CD4-positive, alpha-beta memory T cell (primary cell): ENCODE results near the gene F11R. TPM values are rescaled to one million over a fixed set of nuclear protein-coding genes. Genes with fewer than 3 reads are reported as not detected.
"Not testable (repeated sequence)": the region's sequence is repeated elsewhere in the genome, so short reads cannot be mapped to it uniquely, and the experiment has no call there.

Source experiments
- CTCF ChIA-PET: fragments of 350-600 bp; sonication (Branson Sonifier 250); formaldehyde crosslinking; loops from one replicate; lab custom pipeline; 2021; ENCODE audit warnings: inconsistent platforms; ENCODE audit not compliant: partially characterized antibody; lab: Charles Lee
- POLR2A ChIA-PET: fragments of 350-600 bp; sonication (Branson Sonifier 250); formaldehyde crosslinking; loops from one replicate; lab custom pipeline; 2021; ENCODE audit not compliant: partially characterized antibody; lab: Charles Lee
- DNase-seq, 5 donors: peaks; one replicate each; pipeline versions ENCODE4 v3.0.0 to v3.0.0-alpha.2; 2020 to 2022; ENCODE audit warnings: mixed read lengths in 1 of 5
- H3K27ac ChIP-seq: one replicate; pipeline ENCODE4 v1.7.0; 2013; ENCODE audit warnings: low read depth, low read length
- H3K27me3 ChIP-seq: 2 replicates; pipeline ENCODE4 v1.7.0; 2013; ENCODE audit warnings: mild to moderate bottlenecking, low read length, moderate library complexity; ENCODE audit not compliant: insufficient read depth
- H3K36me3 ChIP-seq: 2 replicates; pipeline ENCODE4 v1.7.0; 2013; ENCODE audit warnings: mild to moderate bottlenecking, low read length, moderate library complexity; ENCODE audit not compliant: insufficient read depth
- H3K4me1 ChIP-seq: 2 replicates; pipeline ENCODE4 v1.7.0; 2013; ENCODE audit warnings: mild to moderate bottlenecking, low read length, moderate library complexity; ENCODE audit not compliant: insufficient read depth
- H3K4me3 ChIP-seq, 2 donors: one replicate each; pipeline ENCODE4 v1.7.0; 2013; ENCODE audit warnings: low read length in 2 of 2, mild to moderate bottlenecking in 1 of 2
- H3K9me3 ChIP-seq, 2 donors: one replicate each; pipeline ENCODE4 v1.7.0; 2013; ENCODE audit warnings: low read length in 2 of 2, control low read depth in 1 of 2; ENCODE audit not compliant: control insufficient read depth in 1 of 2
- H3K27ac Mint-ChIP-seq, 7 donors: one replicate each; pipeline ENCODE4 v1.8.0; 2020 to 2021; ENCODE audit warnings: mixed read lengths in 7 of 7, mild to moderate bottlenecking in 6 of 7, inconsistent platforms in 3 of 7, moderate library complexity in 3 of 7
- H3K27me3 Mint-ChIP-seq, 2 donors: one replicate each; pipeline ENCODE4 v1.8.0; 2020 to 2021; ENCODE audit warnings: mixed read lengths in 2 of 2
- H3K36me3 Mint-ChIP-seq, 2 donors: one replicate each; pipeline ENCODE4 v1.8.0; 2020 to 2021; ENCODE audit warnings: mixed read lengths in 2 of 2, inconsistent platforms in 1 of 2, mild to moderate bottlenecking in 1 of 2
- H3K4me1 Mint-ChIP-seq, 4 donors: one replicate each; pipeline ENCODE4 v1.8.0; 2020 to 2021; ENCODE audit warnings: mixed read lengths in 4 of 4, mild to moderate bottlenecking in 1 of 4
- H3K4me3 Mint-ChIP-seq, 8 donors: one replicate each; pipeline ENCODE4 v1.8.0; 2020 to 2021; ENCODE audit warnings: mixed read lengths in 8 of 8, mild to moderate bottlenecking in 7 of 8, moderate library complexity in 6 of 8, inconsistent platforms in 3 of 8
- H3K9me3 Mint-ChIP-seq, 8 donors: one replicate each; pipeline ENCODE4 v1.8.0; 2020 to 2021; ENCODE audit warnings: mixed read lengths in 8 of 8, mild to moderate bottlenecking in 5 of 8, inconsistent platforms in 3 of 8, moderate library complexity in 1 of 8
- intact Hi-C: fragments of 100-400 bp; cut with micrococcal nuclease; formaldehyde crosslinking; loops from one replicate; pipeline ENCODE4 v1.15.1; 2023
- polyA plus RNA-seq, 2 donors: library from polyadenylated mRNA; unstranded; fragments of 300-500 nt; fragmentation: Illumina TruSeq; gene quantifications; one replicate each; pipeline ENCODE4 v1.2.3, GENCODE V29; 2021
- total RNA-seq, 2 experiments: library from RNA; stranded (reverse); gene quantifications; one replicate each; pipeline ENCODE4 v1.2.3, GENCODE V29; 2021

F11R gene
- total and polyA plus RNA-seq, 4 experiments from 2014 or later: 15.9 to 33.2 (median 23.2) TPM

GRCh38 chr1:160953030-160953429 lies 67.9 kb downstream of the F11R start:
- Histone ChIP-seq H3K27ac (no peak overlapping the region), H3K9me3 (no peaks in the 10 kb centered on the region), H3K4me1 (no peaks in the 10 kb centered on the region), H3K27me3 (no peaks in the 10 kb centered on the region), H3K36me3 (no peaks in the 10 kb centered on the region), H3K4me3 (no peak overlapping the region)
- Mint-ChIP-seq H3K27me3 (peaks cover 0 to 2% of the 10 kb centered on the region in 2 donors), H3K4me3 (no peak overlapping the region), H3K4me1 (peaks cover 6 to 13% (median 7%) of the 10 kb centered on the region in 4 donors), H3K9me3 (peaks cover 0 to 2% (median 0%) of the 10 kb centered on the region in 8 donors), H3K36me3 (no peaks in the 10 kb centered on the region), H3K27ac (no peak overlapping the region)
- intact Hi-C loops: loop anchor here (5.0 kb wide), 1 partner anchor 76 kb away; no protein-coding TSS in a partner anchor
- ChIA-PET POLR2A (interaction anchor here (2.7 to 3.2 kb wide), 2 partner anchors 116 to 119 kb away, joined by 11 to 27 read pairs; no protein-coding TSS in a partner anchor), CTCF (interaction anchor here (0.7 to 7.0 kb wide), 17 partner anchors 9 to 279 kb away, joined by 3 to 369 read pairs (median 11); no protein-coding TSS in a partner anchor)
- DNase-seq: no peak

GRCh38 chr1:160952129-160952510 lies 68.8 kb downstream of the F11R start:
- Mint-ChIP-seq H3K27me3 (no peaks in the 10 kb centered on the region), H3K9me3 (peaks cover 0 to 2% (median 0%) of the 10 kb centered on the region in 8 donors), H3K36me3 (no peaks in the 10 kb centered on the region), H3K4me1 (peaks cover 6 to 13% (median 7%) of the 10 kb centered on the region in 4 donors), H3K27ac (no peak overlapping the region), H3K4me3 (no peak overlapping the region)
- H3K36me3 ChIP-seq: no peaks in the 10 kb centered on the region
- CTCF ChIA-PET: interaction anchor here (0.8 to 7.0 kb wide), 42 partner anchors 8 to 278 kb away, joined by 3 to 369 read pairs (median 6); no protein-coding TSS in a partner anchor
- H3K4me1 ChIP-seq: no peaks in the 10 kb centered on the region
- H3K4me3 ChIP-seq: no peak overlapping the region
- no peaks in the 10 kb centered on the region for H3K27me3 ChIP-seq
- H3K27ac ChIP-seq: no peak overlapping the region
- intact Hi-C loops: loop anchor here (5.0 kb wide), 1 partner anchor 75 kb away; no protein-coding TSS in a partner anchor
- POLR2A ChIA-PET: interaction anchor here (0.7 to 3.2 kb wide), 6 partner anchors 38 to 184 kb away, joined by 3 to 27 read pairs (median 7); no protein-coding TSS in a partner anchor
- H3K9me3 ChIP-seq: no peaks in the 10 kb centered on the region
- no peak for DNase-seq

- peak; percentile 52 to 70 (median 65) for DNase-seq
- H3K9me3 ChIP-seq: no peaks in the 10 kb centered on the region
- H3K4me3 Mint-ChIP-seq: no peak overlapping the region
- peaks cover 0 to 2% (median 0%) of the 10 kb centered on the region in 8 donors for H3K9me3 Mint-ChIP-seq
- no peaks in the 10 kb centered on the region for H3K36me3 ChIP-seq
- H3K4me3 ChIP-seq: no peak overlapping the region
- H3K27me3 Mint-ChIP-seq: no peaks in the 10 kb centered on the region
- no peak overlapping the region for H3K27ac Mint-ChIP-seq
- H3K4me1 ChIP-seq: no peaks in the 10 kb centered on the region
- peaks cover 6 to 13% (median 7%) of the 10 kb centered on the region in 4 donors for H3K4me1 Mint-ChIP-seq
- POLR2A ChIA-PET: interaction anchor here (0.7 to 3.2 kb wide), 6 partner anchors 39 to 184 kb away, joined by 3 to 27 read pairs (median 3); no protein-coding TSS in a partner anchor
- H3K27ac ChIP-seq: no peak overlapping the region
- CTCF ChIA-PET: interaction anchor here (0.8 to 7.0 kb wide), 43 partner anchors 8 to 278 kb away, joined by 3 to 369 read pairs (median 6); no protein-coding TSS in a partner anchor
- no peaks in the 10 kb centered on the region for H3K36me3 Mint-ChIP-seq
- H3K27me3 ChIP-seq: no peaks in the 10 kb centered on the region
- intact Hi-C loops: loop anchor here (1.0 to 5.0 kb wide), 6 partner anchors 74 to 270 kb away; no protein-coding TSS in a partner anchor
Measured at GRCh38 chr1:160951443-160952128, 69.4 kb downstream of the F11R start.

- H3K4me3 Mint-ChIP-seq: no peak overlapping the region
- Histone ChIP-seq H3K4me3 (no peak overlapping the region), H3K27me3 (no peaks in the 10 kb centered on the region), H3K27ac (no peak overlapping the region), H3K36me3 (no peaks in the 10 kb centered on the region), H3K9me3 (no peaks in the 10 kb centered on the region), H3K4me1 (no peaks in the 10 kb centered on the region)
- ChIA-PET CTCF (interaction anchor here (1.3 to 7.0 kb wide), 22 partner anchors 11 to 270 kb away, joined by 3 to 369 read pairs (median 8); no protein-coding TSS in a partner anchor), POLR2A (interaction anchor here (1.2 to 3.2 kb wide), 3 partner anchors 113 to 119 kb away, joined by 3 to 27 read pairs (median 14); no protein-coding TSS in a partner anchor)
- intact Hi-C loops: loop anchor here (1.0 to 5.0 kb wide), 6 partner anchors 73 to 269 kb away; no protein-coding TSS in a partner anchor
- H3K27me3 Mint-ChIP-seq: no peaks in the 10 kb centered on the region
- no peak overlapping the region for H3K27ac Mint-ChIP-seq
- H3K36me3 Mint-ChIP-seq: no peaks in the 10 kb centered on the region
- H3K9me3 Mint-ChIP-seq: peaks cover 0 to 2% (median 0%) of the 10 kb centered on the region in 8 donors
- no peak for DNase-seq
- peaks cover 6 to 13% (median 7%) of the 10 kb centered on the region in 4 donors for H3K4me1 Mint-ChIP-seq
Measured at GRCh38 chr1:160950657-160951056, 70.3 kb downstream of the F11R start.

- Mint-ChIP-seq H3K36me3 (no peaks in the 10 kb centered on the region), H3K4me3 (no peak overlapping the region), H3K27ac (no peak overlapping the region), H3K9me3 (peaks cover 0 to 2% (median 0%) of the 10 kb centered on the region in 8 donors), H3K27me3 (no peaks in the 10 kb centered on the region), H3K4me1 (peaks cover 6 to 13% (median 7%) of the 10 kb centered on the region in 4 donors)
- no peak overlapping the region for H3K27ac ChIP-seq
- ChIA-PET POLR2A (interaction anchor here (2.1 kb wide), 1 partner anchor 115 kb away, joined by 14 read pairs; no protein-coding TSS in a partner anchor), CTCF (interaction anchor here (2.7 to 7.0 kb wide), 3 partner anchors 94 to 172 kb away, joined by 12 to 369 read pairs (median 108); no protein-coding TSS in a partner anchor)
- no peak for DNase-seq
- H3K36me3 ChIP-seq: no peaks in the 10 kb centered on the region
- H3K4me1 ChIP-seq: no peaks in the 10 kb centered on the region
- no peak overlapping the region for H3K4me3 ChIP-seq
- H3K9me3 ChIP-seq: no peaks in the 10 kb centered on the region
- no peaks in the 10 kb centered on the region for H3K27me3 ChIP-seq
- intact Hi-C loops: loop anchor here (2.0 to 5.0 kb wide), 2 partner anchors 73 to 181 kb away; no protein-coding TSS in a partner anchor
Measured at GRCh38 chr1:160949881-160950280, 71.1 kb downstream of the F11R start.

- POLR2A ChIA-PET, DNase-seq, H3K27ac Mint-ChIP-seq, H3K27me3 ChIP-seq, H3K27me3 Mint-ChIP-seq, H3K27ac ChIP-seq, H3K36me3 ChIP-seq, H3K36me3 Mint-ChIP-seq, H3K9me3 ChIP-seq, H3K9me3 Mint-ChIP-seq, intact Hi-C loops, H3K4me3 Mint-ChIP-seq, H3K4me1 ChIP-seq, H3K4me3 ChIP-seq: not testable (repeated sequence)
- CTCF ChIA-PET: interaction anchor here (2.7 to 7.0 kb wide), 3 partner anchors 93 to 172 kb away, joined by 12 to 369 read pairs (median 108); no protein-coding TSS in a partner anchor
- H3K4me1 Mint-ChIP-seq: peaks cover 6 to 13% (median 7%) of the 10 kb centered on the region in 4 donors
Measured at GRCh38 chr1:160949216-160949880, 71.6 kb downstream of the F11R start.
